Common myeloid progenitor, CD34-positive (primary cell): ENCODE measurements around the gene RAMP1.

Experiments used
- CTCF ChIA-PET: fragments of 350-600 bp; sonication (Branson Sonifier 250); formaldehyde crosslinking; loops from one replicate; lab custom pipeline; 2021; ENCODE audit warnings: antibody characterized with exemption; lab: Charles Lee
- POLR2A ChIA-PET: fragments of 350-600 bp; sonication (Branson Sonifier 250); formaldehyde crosslinking; loops from one replicate; lab custom pipeline; 2021; ENCODE audit warnings: antibody characterized with exemption; lab: Charles Lee
- DNase-seq, 3 donors: peaks; one replicate each; pipeline versions ENCODE4 v3.0.0 to v3.0.0-alpha.2; 2013
- H3K27ac ChIP-seq, 2 experiments: 1 replicate in 1 of 2; 2 replicates in 1 of 2; pipeline ENCODE4 v1.7.0; 2013; ENCODE audit warnings: inconsistent platforms in 2 of 2, low read length in 2 of 2, mild to moderate bottlenecking in 2 of 2, low read depth in 1 of 2, moderate library complexity in 1 of 2; ENCODE audit not compliant: severe bottlenecking in 2 of 2, insufficient read depth in 1 of 2, poor library complexity in 1 of 2
- H3K27me3 ChIP-seq, 5 experiments: replicated peaks in 2 of 5; 1 replicate in 3 of 5; 2 replicates in 2 of 5; pipeline versions ENCODE4 v1.6.1 to v1.7.0; 2013; ENCODE audit warnings: low read length in 4 of 5, mild to moderate bottlenecking in 2 of 5, moderate library complexity in 2 of 5, inconsistent platforms in 1 of 5; ENCODE audit not compliant: insufficient read depth in 5 of 5, control insufficient read depth in 4 of 5
- H3K36me3 ChIP-seq, 4 experiments: 1 replicate in 2 of 4; 2 replicates in 2 of 4; pipeline versions ENCODE4 v1.6.1 to v1.7.0; 2013; ENCODE audit warnings: low read length in 3 of 4, control low read depth in 1 of 4, mild to moderate bottlenecking in 1 of 4; ENCODE audit not compliant: control insufficient read depth in 4 of 4, insufficient read depth in 4 of 4
- H3K4me1 ChIP-seq, 4 experiments: 1 replicate in 3 of 4; 2 replicates in 1 of 4; pipeline versions ENCODE4 v1.6.1 to v1.7.1; 2013; ENCODE audit warnings: low read length in 3 of 4, mild to moderate bottlenecking in 3 of 4, control low read depth in 1 of 4, inconsistent platforms in 1 of 4, moderate library complexity in 1 of 4; ENCODE audit not compliant: control insufficient read depth in 4 of 4, insufficient read depth in 4 of 4; ENCODE audit errors: control extremely low read depth in 1 of 4
- H3K4me3 ChIP-seq, 7 experiments: 1 replicate in 4 of 7; 2 replicates in 3 of 7; pipeline versions ENCODE4 v1.5.1 to v1.7.0; 2013; ENCODE audit warnings: mild to moderate bottlenecking in 7 of 7, low read length in 6 of 7, moderate library complexity in 6 of 7, inconsistent platforms in 2 of 7, low read depth in 2 of 7, control low read depth in 1 of 7; ENCODE audit not compliant: insufficient read depth in 4 of 7, control insufficient read depth in 1 of 7; ENCODE audit errors: extremely low read depth in 1 of 7
- H3K9me3 ChIP-seq, 5 experiments: 1 replicate in 4 of 5; 2 replicates in 1 of 5; pipeline versions ENCODE4 v1.6.1 to v1.7.1; 2013; ENCODE audit warnings: low read length in 4 of 5, mild to moderate bottlenecking in 2 of 5, inconsistent platforms in 1 of 5, low read depth in 1 of 5, moderate library complexity in 1 of 5; ENCODE audit not compliant: control insufficient read depth in 4 of 5, insufficient read depth in 2 of 5; ENCODE audit errors: control extremely low read depth in 1 of 5
- WGBS: methylation state at CpG from one replicate; pipeline ENCODE4 v1.1.5; 2013; ENCODE audit not compliant: insufficient coverage; 5-methylcytosine and 5-hydroxymethylcytosine counted together

Gene RAMP1

DNA sequence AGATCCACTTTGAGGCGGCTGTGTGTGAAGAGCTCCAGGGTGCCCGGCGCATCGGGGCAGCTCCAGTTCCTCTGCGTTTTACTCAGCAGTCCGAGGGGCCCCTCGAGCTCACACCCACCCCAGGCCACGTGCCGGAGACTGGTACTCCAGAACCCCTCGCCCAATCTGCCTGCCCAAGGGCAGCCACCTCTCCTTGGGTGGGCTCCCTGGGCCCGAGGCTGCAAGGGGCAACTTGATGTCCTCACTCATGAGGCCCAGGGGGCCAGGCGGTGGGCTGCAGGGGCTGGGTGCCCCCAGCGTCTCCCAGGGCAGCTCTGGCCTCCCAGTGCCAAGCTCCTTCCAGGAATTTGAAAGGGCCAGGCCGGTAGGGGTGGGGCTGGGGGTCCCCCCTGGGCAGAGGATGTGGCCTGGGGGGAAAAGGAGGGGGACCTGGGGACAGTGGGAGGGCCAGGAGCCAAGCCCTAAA is 16.7 kb downstream of the RAMP1 start:
- Histone ChIP-seq H3K27me3 (no peaks in the 10 kb centered on the region), H3K4me1 (peaks cover 0 to 24% (median 17%) of the 10 kb centered on the region in 4 experiments), H3K9me3 (no peaks in the 10 kb centered on the region), H3K36me3 (peaks cover 0 to 3% (median 2%) of the 10 kb centered on the region in 4 experiments), H3K4me3 (no peak overlapping the region), H3K27ac (no peak overlapping the region)
- CTCF ChIA-PET: interaction anchor here (1.3 kb wide), 1 partner anchor 19 kb away, joined by 3 read pairs; no protein-coding TSS in a partner anchor
- POLR2A ChIA-PET: no interaction called here
- 94% methylated on average over 14 of the region's 14 CpGs for WGBS
- DNase-seq: no peak

DNA sequence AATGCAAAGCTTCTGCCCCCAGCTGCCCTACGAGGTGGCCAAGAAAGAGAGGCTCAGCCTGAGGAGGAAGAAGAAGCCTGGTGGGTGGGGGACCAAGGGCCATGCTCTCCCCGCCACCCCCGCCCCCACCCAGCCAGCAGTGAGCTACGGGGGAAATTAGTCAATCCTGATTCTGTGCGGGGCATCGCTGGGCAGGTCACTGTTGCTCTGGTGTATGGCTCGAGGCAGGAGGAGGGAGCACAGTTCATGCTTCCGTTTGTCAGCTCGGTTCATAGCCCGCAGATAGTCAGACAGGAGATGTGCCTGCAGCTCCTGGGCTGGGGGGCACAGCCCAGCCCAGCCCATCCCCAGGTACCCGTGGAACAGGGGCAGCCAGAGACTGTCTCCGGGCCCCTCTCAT is 17.1 kb downstream of the RAMP1 start:
- H3K36me3 ChIP-seq: peaks cover 0 to 6% (median 3%) of the 10 kb centered on the region in 4 experiments
- no peak for DNase-seq
- H3K27ac ChIP-seq: no peak overlapping the region
- no peak overlapping the region for H3K4me3 ChIP-seq
- 90% methylated on average over 12 of the region's 12 CpGs for WGBS
- no peaks in the 10 kb centered on the region for H3K9me3 ChIP-seq
- ChIA-PET CTCF (interaction anchor here (1.0 to 1.3 kb wide), 2 partner anchors 11 to 19 kb away, joined by 3 read pairs; no protein-coding TSS in a partner anchor), POLR2A (no interaction called here)
- peaks cover 0 to 20% (median 13%) of the 10 kb centered on the region in 4 experiments for H3K4me1 ChIP-seq
- H3K27me3 ChIP-seq: no peaks in the 10 kb centered on the region

- no peak overlapping the region for H3K4me3 ChIP-seq
- CTCF ChIA-PET: interaction anchor here (1.0 kb wide), 1 partner anchor 10 kb away, joined by 3 read pairs; no protein-coding TSS in a partner anchor
- peaks cover 0 to 6% (median 3%) of the 10 kb centered on the region in 4 experiments for H3K36me3 ChIP-seq
- no peak overlapping the region for H3K27ac ChIP-seq
- no peaks in the 10 kb centered on the region for H3K9me3 ChIP-seq
- DNase-seq: no peak
- H3K4me1 ChIP-seq: peaks cover 0 to 16% (median 12%) of the 10 kb centered on the region in 4 experiments
- H3K27me3 ChIP-seq: no peaks in the 10 kb centered on the region
- WGBS: over 99% methylated on average over 21 of the region's 23 CpGs
- POLR2A ChIA-PET: no interaction called here
Observed at GRCh38 chr2:237876951-237877491, 17.6 kb downstream of the RAMP1 start.

DNA sequence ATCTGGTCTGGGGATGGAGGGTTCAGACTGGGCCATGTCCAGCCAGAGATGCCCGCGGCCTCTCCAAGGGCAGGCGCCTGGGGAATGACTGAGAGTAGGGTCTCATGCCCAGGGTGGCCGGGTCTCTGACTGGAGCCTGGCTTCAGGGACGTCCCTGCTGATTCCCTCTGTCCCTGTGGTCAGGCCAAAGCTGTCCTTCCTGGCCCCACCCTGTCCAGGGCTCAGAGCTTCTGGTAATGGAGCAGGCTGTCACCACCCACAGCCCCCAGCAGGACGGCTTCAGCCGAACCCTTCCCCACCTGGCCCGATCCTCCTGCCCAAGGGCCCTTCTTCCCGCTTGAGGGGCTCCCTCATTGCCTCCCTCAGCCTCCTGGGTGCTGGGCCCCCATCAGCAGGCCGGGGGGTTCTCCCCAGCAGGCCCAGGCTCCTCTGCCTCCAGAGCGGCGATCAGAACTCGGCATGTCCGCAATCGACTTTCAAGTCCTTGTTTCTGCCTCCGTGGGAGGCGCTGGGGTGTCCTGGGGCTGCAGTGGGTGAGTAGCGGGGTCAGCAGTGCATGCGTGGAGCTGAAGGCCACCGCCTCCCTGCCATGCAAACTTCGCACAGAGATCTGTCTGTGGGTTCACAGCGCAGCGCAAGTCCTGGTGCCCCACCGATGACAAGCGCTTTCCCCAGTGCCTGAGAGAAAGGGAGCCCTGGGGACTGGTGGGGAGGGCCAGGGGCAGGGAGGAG is 18.3 kb downstream of the RAMP1 start:
- H3K27ac ChIP-seq: no peak overlapping the region
- H3K4me3 ChIP-seq: no peak overlapping the region
- no peaks in the 10 kb centered on the region for H3K27me3 ChIP-seq
- ChIA-PET CTCF (interaction anchor here (1.0 kb wide), 1 partner anchor 10 kb away, joined by 3 read pairs; no protein-coding TSS in a partner anchor), POLR2A (no interaction called here)
- 94% methylated on average over 25 of the region's 25 CpGs for WGBS
- H3K9me3 ChIP-seq: no peaks in the 10 kb centered on the region
- DNase-seq: no peak
- peaks cover 0 to 6% (median 3%) of the 10 kb centered on the region in 4 experiments for H3K36me3 ChIP-seq
- peaks cover 0 to 15% (median 12%) of the 10 kb centered on the region in 4 experiments for H3K4me1 ChIP-seq

GRCh38 chr2:237878321-237879057 is 19.1 kb downstream of the RAMP1 start:
- no peak for DNase-seq
- CTCF ChIA-PET: interaction anchor here (0.6 kb wide), 1 partner anchor 58 kb away, joined by 3 read pairs; no protein-coding TSS in a partner anchor
- H3K36me3 ChIP-seq: peaks cover 0 to 6% (median 3%) of the 10 kb centered on the region in 4 experiments
- no peaks in the 10 kb centered on the region for H3K9me3 ChIP-seq
- no peak overlapping the region for H3K4me3 ChIP-seq
- H3K4me1 ChIP-seq: peaks cover 0 to 8% (median 6%) of the 10 kb centered on the region in 4 experiments
- over 99% methylated on average over 10 of the region's 14 CpGs for WGBS
- H3K27ac ChIP-seq: no peak overlapping the region
- POLR2A ChIA-PET: no interaction called here
- no peaks in the 10 kb centered on the region for H3K27me3 ChIP-seq

GRCh38 chr2:237879058-237879430 is 19.6 kb downstream of the RAMP1 start:
- H3K9me3 ChIP-seq: no peaks in the 10 kb centered on the region
- H3K4me1 ChIP-seq: peaks cover 0 to 2% (median under 1%) of the 10 kb centered on the region in 4 experiments
- no peaks in the 10 kb centered on the region for H3K27me3 ChIP-seq
- DNase-seq: no peak
- H3K36me3 ChIP-seq: peaks cover 0 to 6% (median 3%) of the 10 kb centered on the region in 4 experiments
- ChIA-PET CTCF (interaction anchor here (0.6 kb wide), 1 partner anchor 59 kb away, joined by 3 read pairs; no protein-coding TSS in a partner anchor), POLR2A (no interaction called here)
- H3K4me3 ChIP-seq: no peak overlapping the region
- 100% methylated on average over 2 of the region's 5 CpGs for WGBS
- H3K27ac ChIP-seq: no peak overlapping the region
